ENCODE results near the gene HTR1E. TPM values are rescaled to one million over a fixed set of nuclear protein-coding genes. Genes with fewer than 3 reads are reported as not detected.
A peak's percentile ranks its signal among the peaks of the same experiment; 100 is the strongest.

The HTR1E gene
- total and polyA plus RNA-seq, 9 of the 15 experiments (the other 6 are each of a cell fraction or from before 2014, with no cell fraction given) = not detected

GRCh38 chr6:87029711-87030314 is 92.5 kb downstream of the HTR1E start:
- in situ Hi-C loops (cut with MboI) (no loop called here), intact Hi-C loops (cut with micrococcal nuclease) (loop anchor here (5.0 kb wide), 1 partner anchor 1108 kb away; no protein-coding TSS in a partner anchor)
- Histone ChIP-seq H4K20me1 (replicated peaks; ENCODE audit: control insufficient read depth, insufficient read depth, low read length) (no peaks in the 10 kb centered on the region), H3K36me3 (ENCODE audit: control insufficient read depth, insufficient read depth, low read length) (no peaks in the 10 kb centered on the region), H3K4me2 (ENCODE audit: insufficient read depth, low read length) (no peak overlapping the region), H3K9ac (ENCODE audit: insufficient read depth in 1 of 2, low read depth in 2 of 2, low read length in 2 of 2) (no peak overlapping the region), H2AFZ (ENCODE audit: low read depth, low read length) (no peak overlapping the region), H3K4me1 (replicated peaks in 1 of 2; ENCODE audit: control insufficient read depth in 2 of 2, insufficient read depth in 2 of 2, low read length in 2 of 2) (no peaks in the 10 kb centered on the region), H3K4me3 (no peak overlapping the region), H3K9me3 (replicated peaks; ENCODE audit: control insufficient read depth, insufficient read depth, low read depth, low read length) (no peaks in the 10 kb centered on the region), H3K27ac (ENCODE audit: extremely low read depth, low read depth, low read length) (no peak overlapping the region), H3K27me3 (ENCODE audit: control insufficient read depth in 2 of 2, insufficient read depth in 2 of 2, low read length in 2 of 2) (no peaks in the 10 kb centered on the region), H3K79me2 (ENCODE audit: control insufficient read depth, insufficient read depth, low read length) (no peaks in the 10 kb centered on the region), H3K9me1 (ENCODE audit: control insufficient read depth, insufficient read depth, low read length) (no peaks in the 10 kb centered on the region)
- ATAC-seq = peak; percentile 78
- peak; percentile 34 to 60 (median 50) for DNase-seq (ENCODE audit: extremely low read depth in 1 of 4, low spot score in 3 of 4)
- peak; percentile 62 to 71 for TF ChIP-seq RAD21 (CRISPR knock-in tag; conservative IDR thresholded peaks at IDR 0.05 in 1 of 2, IDR thresholded peaks at IDR 0.05 in 1 of 2)
- peak; percentile 63; the same call in 1 of the 2 replicates for TF ChIP-seq ARID3A (IDR thresholded peaks at IDR 0.05; ENCODE audit: borderline replicate concordance, low read depth, low read length)
- peak; percentile 36 to 68 (median 39); a peak in 4 of 6 replicates for TF ChIP-seq CTCF (IDR thresholded peaks at IDR 0.05 in 2 of 3, conservative IDR thresholded peaks at IDR 0.05 in 1 of 3; ENCODE audit: insufficient read depth in 2 of 3, low read depth in 1 of 3, low read length in 3 of 3)
- TF ChIP-seq ZNF76 (CRISPR knock-in tag; IDR thresholded peaks at IDR 0.05; ENCODE audit: borderline replicate concordance) = no peak
- peak; percentile 52; the same call in 1 of the 2 replicates for TF ChIP-seq REST (IDR thresholded peaks at IDR 0.05; ENCODE audit: borderline replicate concordance)
- TF ChIP-seq REST (CRISPR knock-in tag; IDR thresholded peaks at IDR 0.05; ENCODE audit: low read depth) = no peak
- no peak for TF ChIP-seq PYGO2 (tag; IDR thresholded peaks at IDR 0.05)
- no TSS peak for BruUV-seq (replicated peaks)
- POLR2A ChIA-PET = no interaction called here
- FAIRE-seq = peak; percentile 80
- 9% methylated on average over 3 of the region's 3 CpGs for WGBS (ENCODE audit: insufficient coverage, low coverage, missing lambda C conversion rate)
- CTCF ChIA-PET (ENCODE audit: low intra/inter-chr PET ratio) = no interaction called here
